ENCODE data around the gene CARS2.
"Not testable (repeated sequence)": the region's sequence is repeated elsewhere in the genome, so short reads cannot be mapped to it uniquely, and the experiment has no call there.

Gene CARS2

GRCh38 chr13:110662777-110663443 is 43.0 kb downstream of the CARS2 start:
- no peak for DNase-seq
- 100% methylated on average over 11 of the region's 16 CpGs for WGBS (ENCODE audit: insufficient coverage)
- H3K4me3 ChIP-seq (ENCODE audit: control insufficient read depth in 1 of 7, extremely low read depth in 1 of 7, insufficient read depth in 4 of 7, low read depth in 2 of 7, low read length in 6 of 7): no peak overlapping the region
- ChIA-PET CTCF (interaction anchor here (0.9 to 1.7 kb wide), 2 partner anchors 20 to 49 kb away, joined by 3 to 4 read pairs; no protein-coding TSS in a partner anchor), POLR2A (interaction anchor here (0.7 kb wide), 1 partner anchor 52 kb away, joined by 3 read pairs; no protein-coding TSS in a partner anchor)
- no peak overlapping the region for H3K27ac ChIP-seq (ENCODE audit: insufficient read depth in 1 of 2, low read depth in 1 of 2, low read length in 2 of 2, poor library complexity in 1 of 2, severe bottlenecking in 2 of 2)
- peaks cover 22 to 78% (median 62%) of the 10 kb centered on the region in 4 experiments for H3K36me3 ChIP-seq (ENCODE audit: control insufficient read depth in 4 of 4, insufficient read depth in 4 of 4, low read length in 3 of 4)
- peaks cover 0 to 31% (median 9%) of the 10 kb centered on the region in 5 experiments for H3K9me3 ChIP-seq (ENCODE audit: control extremely low read depth in 1 of 5, control insufficient read depth in 4 of 5, insufficient read depth in 2 of 5, low read depth in 1 of 5, low read length in 4 of 5)
- no peaks in the 10 kb centered on the region for H3K27me3 ChIP-seq (replicated peaks in 2 of 5; ENCODE audit: control insufficient read depth in 4 of 5, insufficient read depth in 5 of 5, low read length in 4 of 5)
- H3K4me1 ChIP-seq (ENCODE audit: control extremely low read depth in 1 of 4, control insufficient read depth in 4 of 4, insufficient read depth in 4 of 4, low read length in 3 of 4): peaks cover 0 to 10% (median 3%) of the 10 kb centered on the region in 4 experiments

GRCh38 chr13:110662091-110662490 is 43.8 kb downstream of the CARS2 start:
- H3K36me3 ChIP-seq (ENCODE audit: control insufficient read depth in 4 of 4, insufficient read depth in 4 of 4, low read length in 3 of 4): peaks cover 19 to 77% (median 60%) of the 10 kb centered on the region in 4 experiments
- DNase-seq: no peak
- no peak overlapping the region for H3K4me3 ChIP-seq (ENCODE audit: control insufficient read depth in 1 of 7, extremely low read depth in 1 of 7, insufficient read depth in 4 of 7, low read depth in 2 of 7, low read length in 6 of 7)
- ChIA-PET CTCF (interaction anchor here (1.5 to 1.7 kb wide), 2 partner anchors 10 to 20 kb away, joined by 4 read pairs; no protein-coding TSS in a partner anchor), POLR2A (no interaction called here)
- no peaks in the 10 kb centered on the region for H3K27me3 ChIP-seq (replicated peaks in 2 of 5; ENCODE audit: control insufficient read depth in 4 of 5, insufficient read depth in 5 of 5, low read length in 4 of 5)
- H3K27ac ChIP-seq (ENCODE audit: insufficient read depth in 1 of 2, low read depth in 1 of 2, low read length in 2 of 2, poor library complexity in 1 of 2, severe bottlenecking in 2 of 2): no peak overlapping the region
- H3K4me1 ChIP-seq (ENCODE audit: control extremely low read depth in 1 of 4, control insufficient read depth in 4 of 4, insufficient read depth in 4 of 4, low read length in 3 of 4): peaks cover 0 to 14% (median 3%) of the 10 kb centered on the region in 4 experiments
- 96% methylated on average over 23 of the region's 25 CpGs for WGBS (ENCODE audit: insufficient coverage)
- peaks cover 0 to 31% (median 9%) of the 10 kb centered on the region in 5 experiments for H3K9me3 ChIP-seq (ENCODE audit: control extremely low read depth in 1 of 5, control insufficient read depth in 4 of 5, insufficient read depth in 2 of 5, low read depth in 1 of 5, low read length in 4 of 5)

- CTCF ChIA-PET: interaction anchor here (1.1 to 1.7 kb wide), 3 partner anchors 8 to 21 kb away, joined by 4 read pairs; no protein-coding TSS in a partner anchor
- 94% methylated on average over 3 of the region's 3 CpGs for WGBS (ENCODE audit: insufficient coverage)
- no peak for DNase-seq
- Histone ChIP-seq H3K4me3 (ENCODE audit: control insufficient read depth in 1 of 7, extremely low read depth in 1 of 7, insufficient read depth in 4 of 7, low read depth in 2 of 7, low read length in 6 of 7) (no peak overlapping the region), H3K4me1 (ENCODE audit: control extremely low read depth in 1 of 4, control insufficient read depth in 4 of 4, insufficient read depth in 4 of 4, low read length in 3 of 4) (peaks cover 0 to 14% (median 1%) of the 10 kb centered on the region in 4 experiments), H3K36me3 (ENCODE audit: control insufficient read depth in 4 of 4, insufficient read depth in 4 of 4, low read length in 3 of 4) (peaks cover 12 to 69% (median 54%) of the 10 kb centered on the region in 4 experiments), H3K9me3 (ENCODE audit: control extremely low read depth in 1 of 5, control insufficient read depth in 4 of 5, insufficient read depth in 2 of 5, low read depth in 1 of 5, low read length in 4 of 5) (peaks cover 0 to 31% (median 9%) of the 10 kb centered on the region in 5 experiments), H3K27ac (ENCODE audit: insufficient read depth in 1 of 2, low read depth in 1 of 2, low read length in 2 of 2, poor library complexity in 1 of 2, severe bottlenecking in 2 of 2) (no peak overlapping the region), H3K27me3 (replicated peaks in 2 of 5; ENCODE audit: control insufficient read depth in 4 of 5, insufficient read depth in 5 of 5, low read length in 4 of 5) (no peaks in the 10 kb centered on the region)
- POLR2A ChIA-PET: no interaction called here
Observed at GRCh38 chr13:110661256-110661655, 44.7 kb downstream of the CARS2 start.

GRCh38 chr13:110658218-110658911 is 47.6 kb downstream of the CARS2 start:
- Histone ChIP-seq H3K9me3 (ENCODE audit: control extremely low read depth in 1 of 5, control insufficient read depth in 4 of 5, insufficient read depth in 2 of 5, low read depth in 1 of 5, low read length in 4 of 5) (peaks cover 0 to 31% (median 9%) of the 10 kb centered on the region in 5 experiments), H3K4me1 (ENCODE audit: control extremely low read depth in 1 of 4, control insufficient read depth in 4 of 4, insufficient read depth in 4 of 4, low read length in 3 of 4) (peaks cover 0 to 14% (median 0%) of the 10 kb centered on the region in 4 experiments), H3K27ac (ENCODE audit: insufficient read depth in 1 of 2, low read depth in 1 of 2, low read length in 2 of 2, poor library complexity in 1 of 2, severe bottlenecking in 2 of 2) (peak overlapping the region in 1 of 2 experiments; percentile 18), H3K36me3 (ENCODE audit: control insufficient read depth in 4 of 4, insufficient read depth in 4 of 4, low read length in 3 of 4) (peaks cover 12 to 51% (median 45%) of the 10 kb centered on the region in 4 experiments)
- WGBS (ENCODE audit: insufficient coverage): 70% methylated on average over 2 of the region's 6 CpGs
- H3K27me3 ChIP-seq (replicated peaks in 2 of 5; ENCODE audit: control insufficient read depth in 4 of 5, insufficient read depth in 5 of 5, low read length in 4 of 5); POLR2A ChIA-PET; H3K4me3 ChIP-seq (ENCODE audit: control insufficient read depth in 1 of 7, extremely low read depth in 1 of 7, insufficient read depth in 4 of 7, low read depth in 2 of 7, low read length in 6 of 7): not testable (repeated sequence)
- CTCF ChIA-PET: interaction anchor here (2.5 kb wide), 1 partner anchor 14 kb away, joined by 8 read pairs; no protein-coding TSS in a partner anchor
- peak; percentile 34 to 84 (median 80) for DNase-seq

- WGBS (ENCODE audit: insufficient coverage): 98% methylated on average over 6 of the region's 7 CpGs
- Histone ChIP-seq H3K27me3 (replicated peaks in 2 of 5; ENCODE audit: control insufficient read depth in 4 of 5, insufficient read depth in 5 of 5, low read length in 4 of 5) (no peaks in the 10 kb centered on the region), H3K9me3 (ENCODE audit: control extremely low read depth in 1 of 5, control insufficient read depth in 4 of 5, insufficient read depth in 2 of 5, low read depth in 1 of 5, low read length in 4 of 5) (peaks cover 0 to 29% (median 7%) of the 10 kb centered on the region in 5 experiments), H3K4me3 (ENCODE audit: control insufficient read depth in 1 of 7, extremely low read depth in 1 of 7, insufficient read depth in 4 of 7, low read depth in 2 of 7, low read length in 6 of 7) (no peak overlapping the region), H3K4me1 (ENCODE audit: control extremely low read depth in 1 of 4, control insufficient read depth in 4 of 4, insufficient read depth in 4 of 4, low read length in 3 of 4) (peaks cover 0 to 14% (median 0%) of the 10 kb centered on the region in 4 experiments), H3K27ac (ENCODE audit: insufficient read depth in 1 of 2, low read depth in 1 of 2, low read length in 2 of 2, poor library complexity in 1 of 2, severe bottlenecking in 2 of 2) (no peak overlapping the region), H3K36me3 (ENCODE audit: control insufficient read depth in 4 of 4, insufficient read depth in 4 of 4, low read length in 3 of 4) (peaks cover 12 to 48% (median 40%) of the 10 kb centered on the region in 4 experiments)
- DNase-seq: no peak
- ChIA-PET CTCF (interaction anchor here (2.5 kb wide), 1 partner anchor 12 kb away, joined by 8 read pairs; no protein-coding TSS in a partner anchor), POLR2A (no interaction called here)
Observed at GRCh38 chr13:110657196-110657595, 48.7 kb downstream of the CARS2 start.

- Histone ChIP-seq H3K27me3 (replicated peaks in 2 of 5; ENCODE audit: control insufficient read depth in 4 of 5, insufficient read depth in 5 of 5, low read length in 4 of 5) (no peaks in the 10 kb centered on the region), H3K27ac (ENCODE audit: insufficient read depth in 1 of 2, low read depth in 1 of 2, low read length in 2 of 2, poor library complexity in 1 of 2, severe bottlenecking in 2 of 2) (no peak overlapping the region), H3K36me3 (ENCODE audit: control insufficient read depth in 4 of 4, insufficient read depth in 4 of 4, low read length in 3 of 4) (peaks cover 0 to 63% (median 35%) of the 10 kb centered on the region in 4 experiments), H3K9me3 (ENCODE audit: control extremely low read depth in 1 of 5, control insufficient read depth in 4 of 5, insufficient read depth in 2 of 5, low read depth in 1 of 5, low read length in 4 of 5) (peaks cover 0 to under 1% (median 0%) of the 10 kb centered on the region in 5 experiments), H3K4me1 (ENCODE audit: control extremely low read depth in 1 of 4, control insufficient read depth in 4 of 4, insufficient read depth in 4 of 4, low read length in 3 of 4) (peaks cover 0 to 13% (median 0%) of the 10 kb centered on the region in 4 experiments), H3K4me3 (ENCODE audit: control insufficient read depth in 1 of 7, extremely low read depth in 1 of 7, insufficient read depth in 4 of 7, low read depth in 2 of 7, low read length in 6 of 7) (no peak overlapping the region)
- DNase-seq: no peak
- ChIA-PET CTCF (interaction anchor here (2.3 kb wide), 1 partner anchor 9 kb away, joined by 12 read pairs; no protein-coding TSS in a partner anchor), POLR2A (no interaction called here)
- 95% methylated on average over 14 of the region's 14 CpGs for WGBS (ENCODE audit: insufficient coverage)
Observed at GRCh38 chr13:110653851-110654250, 52.1 kb downstream of the CARS2 start.
